Astrocyte of the hippocampus (primary cell): ENCODE data around the gene SNX9.
"Not testable (repeated sequence)": the region's sequence is repeated elsewhere in the genome, so short reads cannot be mapped to it uniquely, and the experiment has no call there.

ENCODE experiments used
- DNase-seq: peaks from one replicate; pipeline ENCODE4 v3.0.0; 2011; ENCODE audit warnings: low read depth, low spot score

SNX9 gene

DNA sequence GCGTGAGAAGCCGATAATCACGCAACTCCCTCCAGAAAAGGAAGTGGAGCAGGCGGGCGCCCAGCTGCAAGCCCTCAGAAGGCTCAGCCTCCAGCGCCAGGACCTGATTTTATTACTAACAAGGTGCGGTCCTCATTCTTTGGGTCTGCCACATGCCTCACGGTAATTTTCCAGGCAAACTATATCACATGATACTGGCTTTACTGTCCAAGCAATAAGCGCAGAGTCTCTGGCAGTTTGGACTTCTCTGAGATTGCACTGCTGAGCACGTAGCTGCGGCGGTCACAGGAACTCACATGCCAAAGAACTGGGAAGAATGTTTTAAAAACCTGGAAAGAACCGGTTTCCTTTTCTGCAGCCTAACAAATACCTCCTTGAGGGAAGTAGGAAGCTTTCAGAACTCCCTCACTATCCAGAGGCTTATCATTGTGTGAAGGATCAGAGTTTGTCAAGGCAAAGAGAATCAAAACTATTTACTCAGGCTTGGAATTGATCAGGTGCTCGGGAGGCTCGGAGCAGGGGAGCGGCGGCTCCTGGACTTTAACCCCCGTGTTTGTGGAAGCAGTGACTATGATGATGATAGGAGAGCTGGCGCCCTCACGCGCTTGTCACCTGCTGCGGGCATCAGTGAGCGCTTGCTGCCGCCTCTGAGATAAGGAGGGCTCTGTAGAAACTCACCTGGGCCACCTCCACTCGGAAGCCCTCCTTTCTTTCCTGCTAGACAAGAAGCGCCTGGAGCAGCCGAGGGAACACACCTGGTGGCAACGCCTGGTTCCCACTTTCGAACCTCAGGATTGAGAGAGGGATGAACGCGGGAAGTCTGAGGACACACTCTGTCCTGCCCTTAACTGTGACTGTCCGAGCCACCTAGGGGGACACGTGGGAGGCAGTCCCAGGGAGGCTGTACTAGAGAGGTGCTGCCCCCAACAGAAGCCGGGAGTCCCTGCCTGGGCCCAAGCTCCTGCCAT is 131.4 kb downstream of the SNX9 start:
- peak; percentile 25 for DNase-seq

DNA sequence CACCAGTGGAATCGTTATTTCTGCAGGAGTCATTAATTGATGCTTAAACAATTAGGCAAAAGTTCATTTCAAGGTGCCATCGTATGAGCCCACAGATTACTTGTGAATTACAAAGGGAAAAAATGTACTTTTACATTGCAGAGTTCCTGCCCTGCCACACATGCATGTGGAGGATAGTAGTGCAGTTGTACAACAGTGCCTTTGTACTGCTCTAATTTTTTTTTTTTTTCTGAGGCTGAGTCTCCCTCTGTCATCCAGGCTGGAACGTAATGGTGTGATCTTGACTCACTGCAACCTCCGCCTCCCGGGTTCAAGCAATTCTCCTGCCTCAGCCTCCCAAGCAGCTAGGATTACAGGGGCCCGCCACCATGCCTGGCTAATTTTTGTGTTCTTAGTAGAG is 132.6 kb downstream of the SNX9 start:
- DNase-seq = no peak

DNA sequence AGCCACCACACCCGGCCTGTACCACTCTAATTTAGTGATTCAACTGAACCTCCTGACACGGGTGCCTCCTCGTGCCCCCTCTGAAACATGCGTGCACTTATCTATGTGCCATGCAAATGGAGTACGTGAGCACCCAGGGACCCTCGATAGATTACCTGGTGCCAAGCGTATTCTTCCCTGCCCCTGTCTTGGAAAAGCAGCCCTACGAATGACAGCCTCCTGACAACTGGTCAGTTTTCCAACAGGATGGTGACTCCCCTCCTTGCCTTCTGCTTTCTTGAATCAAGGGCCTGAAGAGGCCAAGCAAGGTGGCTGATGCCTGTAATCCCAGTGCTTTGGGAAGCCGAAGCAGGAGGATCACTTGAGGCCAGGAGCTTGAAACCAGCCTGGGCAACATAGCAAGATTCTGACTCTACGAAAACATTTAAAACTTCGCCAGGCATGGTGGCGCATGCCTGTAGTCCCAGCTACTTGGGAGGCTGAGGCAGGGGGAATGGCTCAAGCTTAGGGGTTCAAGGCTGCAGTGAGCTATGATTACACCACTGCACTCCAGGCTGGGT is 133.2 kb downstream of the SNX9 start:
- DNase-seq = no peak

DNA sequence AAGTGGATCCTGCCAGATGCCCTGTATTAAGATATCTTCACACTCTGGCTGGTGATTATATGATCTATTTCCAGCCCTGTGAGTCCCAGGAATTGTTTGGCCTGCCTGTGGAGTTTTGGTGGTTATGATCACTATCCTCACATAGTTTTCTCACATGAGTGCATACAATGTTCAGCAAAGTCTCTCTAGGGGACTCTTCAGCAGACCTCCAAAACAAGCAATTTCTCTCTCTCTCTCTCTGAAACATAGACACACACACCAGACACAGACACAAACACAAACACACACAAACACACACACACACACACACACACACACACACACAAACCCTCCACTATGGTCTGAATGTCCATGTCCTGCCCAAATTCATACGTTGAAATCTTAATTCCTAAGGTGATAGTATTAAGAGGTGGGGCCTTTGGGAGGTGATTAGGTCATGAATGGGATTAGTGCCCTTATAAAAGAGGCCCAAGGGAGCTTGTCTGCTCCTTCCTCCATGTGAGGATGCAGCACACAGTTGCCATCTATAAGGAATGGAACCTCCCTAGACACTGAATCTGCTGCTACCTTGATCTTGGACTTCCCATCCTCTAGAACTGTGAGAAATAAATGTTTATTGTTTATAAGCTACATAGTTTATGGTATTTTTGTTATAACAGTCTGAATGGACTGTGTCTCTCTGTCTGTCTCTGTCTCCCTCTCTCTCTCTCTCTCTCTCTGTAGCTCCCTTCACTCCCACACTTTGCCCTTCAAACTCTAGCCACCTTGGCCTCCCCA is 136.6 kb downstream of the SNX9 start:
- no peak for DNase-seq

- DNase-seq = no peak
These were observed 138.2 kb downstream of the SNX9 start for GRCh38 chr6:157961153-157961831.

DNA sequence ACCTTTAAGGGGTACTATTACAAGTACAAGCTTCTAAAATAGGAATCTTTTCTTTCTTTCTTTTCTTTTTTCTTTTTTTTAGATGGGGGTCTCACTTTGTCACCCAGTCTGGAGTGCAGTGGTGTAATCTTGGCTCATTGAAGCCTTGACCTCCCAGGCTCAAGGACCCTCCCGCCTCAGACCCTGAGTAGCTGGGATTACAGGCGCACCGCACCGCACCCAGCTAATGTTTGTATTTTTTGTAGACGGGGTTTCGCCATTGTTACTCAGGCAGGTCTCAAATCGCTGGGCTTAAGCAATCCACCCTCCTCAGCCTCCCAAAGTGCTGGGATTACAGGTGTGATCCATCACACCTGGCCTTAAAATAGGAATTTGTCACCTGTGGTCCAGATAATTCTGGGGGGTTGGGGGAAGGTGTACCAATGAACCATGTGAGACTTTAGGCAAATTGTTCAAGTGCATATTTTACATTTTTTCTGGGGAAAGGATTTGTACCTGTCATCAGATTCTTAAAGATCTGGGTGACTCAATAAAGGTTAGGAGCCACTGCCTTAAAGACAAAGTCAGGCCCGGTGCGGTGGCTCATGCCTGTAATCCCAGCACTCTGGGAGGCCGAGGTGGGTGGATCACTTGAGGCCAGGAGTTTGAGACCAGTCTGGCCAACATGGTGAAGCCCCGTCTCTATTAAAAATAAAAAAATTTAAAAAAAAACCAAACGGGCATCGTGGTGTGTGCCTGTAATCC is 139.0 kb downstream of the SNX9 start:
- no peak for DNase-seq

DNA sequence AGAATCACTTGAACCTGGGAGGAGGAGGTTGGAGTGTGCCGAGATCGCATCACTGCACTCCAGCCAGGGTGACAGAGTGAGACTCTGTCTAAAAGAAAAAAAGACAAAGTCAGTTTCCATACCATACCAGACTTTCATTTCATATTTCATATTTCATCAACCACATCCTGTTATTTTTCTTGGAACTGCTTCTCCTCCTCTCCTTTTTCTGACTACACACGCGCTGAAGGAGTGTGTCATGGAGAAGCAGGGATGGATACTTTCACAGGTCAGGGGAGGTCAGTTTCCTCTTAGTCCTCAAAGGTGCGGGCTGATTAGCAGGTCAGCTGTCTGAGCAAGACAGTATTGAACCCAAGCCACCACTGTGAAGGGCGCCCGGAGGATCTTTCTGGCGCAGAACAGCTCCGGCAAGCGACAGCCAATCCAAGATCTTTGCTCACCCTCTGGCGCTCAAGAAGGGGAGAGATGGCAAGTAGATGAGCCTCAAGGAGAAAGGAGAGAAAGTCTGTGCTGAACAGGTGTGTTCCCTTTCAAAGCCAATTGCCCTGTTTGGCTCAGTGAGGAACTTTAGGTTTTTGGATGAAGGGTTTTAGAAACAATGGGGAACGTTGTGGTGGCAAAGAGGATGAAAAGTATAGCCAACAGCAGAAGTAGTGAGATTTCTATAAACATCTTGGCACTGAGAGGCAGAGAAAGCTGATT is 139.7 kb downstream of the SNX9 start:
- no peak for DNase-seq

DNA sequence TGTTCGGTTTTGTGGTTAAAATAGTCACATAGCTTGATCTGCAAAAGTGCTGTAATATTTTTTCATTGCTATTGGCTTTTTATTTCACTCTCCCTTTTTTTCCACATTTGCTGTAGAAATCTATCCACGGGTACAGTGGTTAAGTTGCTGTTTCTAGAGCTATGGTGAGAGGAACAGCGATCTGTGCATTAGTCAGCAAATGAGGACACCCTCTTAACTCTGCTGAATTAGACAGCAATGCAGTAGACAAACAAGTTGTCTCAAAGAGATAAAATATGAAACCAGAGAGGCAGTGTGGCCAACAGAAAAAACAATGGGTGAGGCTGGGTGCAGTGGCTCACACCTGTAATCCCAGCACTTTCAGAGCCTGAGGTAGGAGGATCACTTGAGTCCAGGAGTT is 141.1 kb downstream of the SNX9 start:
- DNase-seq = no peak

- no peak for DNase-seq
These were observed 142.3 kb downstream of the SNX9 start for GRCh38 chr6:157965387-157965786.

DNA sequence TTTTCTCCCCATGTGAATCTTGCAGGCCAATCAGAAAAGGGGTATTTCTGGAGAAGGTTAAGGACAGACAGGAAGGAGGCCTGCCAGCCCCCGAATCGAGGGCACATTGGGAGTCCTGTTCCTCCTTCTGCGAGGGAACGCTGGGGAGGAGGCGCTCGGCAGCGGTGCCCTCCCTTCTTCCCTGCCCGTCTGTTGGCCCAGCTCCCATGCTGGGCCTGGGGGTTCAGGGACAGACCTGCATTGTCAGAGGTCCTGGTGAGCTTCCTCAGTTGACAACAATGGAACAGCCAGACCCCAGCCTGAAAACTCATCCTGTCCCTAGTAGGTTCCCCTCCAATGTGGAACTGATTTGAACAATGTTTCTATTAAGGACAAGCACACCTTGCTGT is 143.5 kb downstream of the SNX9 start:
- no peak for DNase-seq

- no peak for DNase-seq
These were observed 144.0 kb downstream of the SNX9 start for GRCh38 chr6:157967020-157967419.

DNA sequence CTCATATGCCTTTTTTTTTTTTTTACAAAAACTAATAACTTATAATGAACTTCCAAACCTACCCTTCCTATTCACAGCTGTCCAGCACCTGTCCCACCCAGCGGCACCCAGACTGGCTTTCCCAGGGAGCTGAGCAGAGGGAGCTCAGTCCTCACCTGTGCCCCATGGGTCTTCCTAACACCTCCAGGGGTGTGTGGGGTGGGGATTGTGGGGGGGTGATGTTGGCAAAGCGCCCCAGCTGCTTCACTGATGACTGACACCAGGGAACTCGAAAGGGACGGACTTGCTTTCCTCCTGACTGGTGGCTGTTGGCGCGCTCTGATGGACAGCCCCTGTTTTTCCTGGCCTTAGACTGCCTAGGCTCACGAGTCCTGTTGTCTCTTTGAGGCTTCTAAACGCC is 144.4 kb downstream of the SNX9 start:
- no peak for DNase-seq

DNA sequence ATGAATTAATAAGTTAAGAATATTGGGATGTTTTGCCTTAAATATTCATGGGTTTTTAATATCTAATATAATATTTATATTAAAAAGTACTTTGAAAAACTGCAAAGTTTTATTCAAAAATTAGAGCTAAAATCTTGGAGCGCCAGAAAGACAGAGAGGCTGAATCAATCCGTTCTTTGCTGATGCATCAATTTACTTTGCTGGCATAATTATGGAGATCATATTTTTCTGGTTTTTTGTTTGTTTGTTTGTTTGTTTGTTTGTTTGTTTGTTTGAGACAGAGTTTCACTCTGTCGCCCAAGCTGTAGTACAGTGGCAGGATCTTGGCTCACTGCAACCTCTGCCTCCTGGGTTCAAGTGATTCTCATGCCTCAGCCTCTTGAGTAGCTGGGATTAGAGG is 149.1 kb downstream of the SNX9 start:
- DNase-seq = not testable (repeated sequence)

GRCh38 chr6:157974341-157974894 is 151.4 kb downstream of the SNX9 start:
- peak; percentile 40 for DNase-seq

DNA sequence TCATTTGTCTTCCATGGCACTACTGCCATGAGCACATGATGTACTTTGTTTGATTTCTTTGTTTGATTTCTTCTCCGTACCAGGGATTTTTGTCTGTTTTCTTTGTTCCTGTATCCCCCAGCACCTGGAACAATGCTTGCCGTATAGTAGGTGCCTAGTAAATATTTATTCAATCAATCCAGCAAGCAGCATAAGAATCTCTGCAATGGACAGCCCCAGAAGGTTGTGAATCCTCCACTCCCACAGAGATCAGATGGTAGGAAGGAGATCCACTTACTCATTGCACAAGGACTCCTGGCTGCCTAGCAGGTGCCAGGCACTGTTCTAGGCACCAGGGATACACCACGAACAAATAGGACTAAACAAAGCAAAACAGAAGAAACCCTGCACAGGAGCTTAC is 151.9 kb downstream of the SNX9 start:
- DNase-seq = no peak

GRCh38 chr6:157975456-157975855 is 152.4 kb downstream of the SNX9 start:
- no peak for DNase-seq

GRCh38 chr6:157976345-157977175 is 153.5 kb downstream of the SNX9 start:
- no peak for DNase-seq

DNA sequence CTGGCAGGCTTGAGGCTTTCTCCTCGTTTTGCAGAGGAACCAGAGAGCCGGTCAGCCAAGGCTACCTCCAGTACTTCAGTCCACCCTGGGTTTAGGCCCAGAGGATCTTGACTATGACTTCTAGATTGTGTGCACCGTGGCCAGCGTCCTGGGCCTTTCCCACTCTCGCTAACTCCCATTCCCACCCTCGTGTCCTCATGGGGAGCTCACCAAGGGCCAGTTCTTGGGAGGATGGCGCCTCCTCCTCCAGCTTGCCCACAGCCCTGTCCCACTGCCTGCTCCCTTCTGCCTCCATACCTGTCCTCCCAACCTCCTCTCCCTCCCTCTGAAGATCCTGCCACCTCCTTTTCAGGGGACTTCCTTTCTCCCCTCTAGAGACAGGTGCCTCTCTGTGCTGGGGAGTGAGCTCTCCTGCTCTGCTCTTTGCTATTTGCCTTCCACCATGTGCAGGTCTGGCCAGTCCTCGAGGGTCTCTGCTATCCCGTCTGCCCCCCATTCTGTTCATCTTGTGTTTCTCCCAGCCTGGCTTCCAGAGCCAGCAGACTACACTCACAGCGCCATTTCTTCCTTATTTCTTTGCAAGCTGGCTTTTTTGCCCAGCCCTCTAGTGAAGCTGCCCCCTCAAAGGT is 154.2 kb downstream of the SNX9 start:
- no peak for DNase-seq
